MM.1S (cell line): ENCODE data around the gene DCDC1.

Source experiments
- DNase-seq: peaks from one replicate; pipeline ENCODE4 v3.0.0-alpha.2; 2015
- H2AFZ ChIP-seq: fragments of 300-600 bp; sonication (generic); 2 replicates; pipeline ENCODE4 v1.6.0; 2016; ENCODE audit warnings: antibody characterized with exemption, low read length
- H3F3A ChIP-seq: fragments of 300-600 bp; sonication (generic); 2 replicates; pipeline ENCODE4 v1.6.1; 2016; ENCODE audit warnings: mild to moderate bottlenecking, antibody characterized with exemption, low read length, moderate library complexity, mixed read lengths; ENCODE audit not compliant: insufficient read depth
- H3K27ac ChIP-seq: fragments of 300-600 bp; sonication (generic); 2 replicates; pipeline ENCODE4 v1.5.1; 2016; ENCODE audit warnings: mild to moderate bottlenecking, low read length
- H3K27me3 ChIP-seq: fragments of 300-600 bp; sonication (generic); replicated peaks from 2 replicates; pipeline ENCODE4 v1.6.0; 2016; ENCODE audit warnings: low read length; ENCODE audit not compliant: insufficient read depth
- H3K36me3 ChIP-seq: fragments of 300-600 bp; sonication (generic); replicated peaks from 2 replicates; pipeline ENCODE4 v1.6.1; 2016; ENCODE audit warnings: mild to moderate bottlenecking, low read length, mixed read lengths; ENCODE audit not compliant: insufficient read depth
- H3K4me1 ChIP-seq: fragments of 300-600 bp; sonication (generic); 2 replicates; pipeline ENCODE4 v1.6.1; 2016; ENCODE audit warnings: low read length, mixed read lengths
- H3K4me2 ChIP-seq: fragments of 300-600 bp; sonication (generic); 2 replicates; pipeline ENCODE4 v1.6.0; 2016; ENCODE audit warnings: low read depth, low read length
- H3K4me3 ChIP-seq: fragments of 300-600 bp; sonication (generic); 2 replicates; pipeline ENCODE4 v1.5.1; 2016; ENCODE audit warnings: low read length, mixed read lengths
- H3K79me2 ChIP-seq: fragments of 300-600 bp; sonication (generic); 2 replicates; pipeline ENCODE4 v1.6.1; 2016; ENCODE audit warnings: mixed run types, low read length, mixed read lengths
- H3K9ac ChIP-seq: fragments of 300-600 bp; sonication (generic); 2 replicates; pipeline ENCODE4 v1.6.1; 2016; ENCODE audit warnings: low read length, mixed read lengths
- H3K9me2 ChIP-seq: fragments of 300-600 bp; sonication (generic); replicated peaks from 2 replicates; pipeline ENCODE4 v1.6.1; 2016; ENCODE audit warnings: mild to moderate bottlenecking, low read length, mixed read lengths; ENCODE audit not compliant: insufficient read depth
- H3K9me3 ChIP-seq: fragments of 300-600 bp; sonication (generic); replicated peaks from 2 replicates; pipeline ENCODE4 v1.6.1; 2016; ENCODE audit warnings: mild to moderate bottlenecking, low read length, mixed read lengths; ENCODE audit not compliant: insufficient read depth
- H4K20me1 ChIP-seq: fragments of 300-600 bp; sonication (generic); 2 replicates; pipeline ENCODE4 v1.6.1; 2016; ENCODE audit warnings: mild to moderate bottlenecking, low read length, moderate library complexity, mixed read lengths; ENCODE audit not compliant: insufficient read depth
- CTCF ChIP-seq: fragments of 300-600 bp; sonication (generic); IDR thresholded peaks from 2 replicates; pipeline ENCODE4 v1.5.1; 2016; ENCODE audit warnings: antibody characterized with exemption, low read length, mixed read lengths
- EZH2 ChIP-seq: fragments of 300-600 bp; sonication (generic); optimal IDR thresholded peaks from 2 replicates; pipeline ENCODE3; 2017; ENCODE audit warnings: low read depth, mild to moderate bottlenecking, antibody characterized with exemption, low read length, mixed read lengths
- EZH2phosphoT487 ChIP-seq: fragments of 300-600 bp; sonication (generic); IDR thresholded peaks from 2 replicates; pipeline ENCODE4 v1.6.1; 2018; ENCODE audit warnings: antibody characterized with exemption, low read length

The DCDC1 gene

GRCh38 chr11:30893318-30893717 is 476.2 kb downstream of the DCDC1 start:
- Histone ChIP-seq H2AFZ (no peak overlapping the region), H3K27ac (no peak overlapping the region), H3K79me2 (no peaks in the 10 kb centered on the region), H3K36me3 (no peaks in the 10 kb centered on the region), H3K9me3 (no peaks in the 10 kb centered on the region), H3K4me1 (no peaks in the 10 kb centered on the region), H3F3A (no peaks in the 10 kb centered on the region), H3K27me3 (no peaks in the 10 kb centered on the region), H3K9ac (no peak overlapping the region), H3K4me3 (no peak overlapping the region), H4K20me1 (no peaks in the 10 kb centered on the region), H3K4me2 (no peak overlapping the region), H3K9me2 (no peaks in the 10 kb centered on the region)
- no peak for DNase-seq
- TF ChIP-seq EZH2 (no peak), CTCF (no peak)

GRCh38 chr11:30889143-30889794 is 480.3 kb downstream of the DCDC1 start:
- Histone ChIP-seq H3K4me2 (no peak overlapping the region), H3K36me3 (no peaks in the 10 kb centered on the region), H3K4me1 (no peaks in the 10 kb centered on the region), H3K9me3 (no peaks in the 10 kb centered on the region), H2AFZ (no peak overlapping the region), H4K20me1 (no peaks in the 10 kb centered on the region), H3K9ac (no peak overlapping the region), H3K27me3 (no peaks in the 10 kb centered on the region), H3F3A (no peaks in the 10 kb centered on the region), H3K9me2 (no peaks in the 10 kb centered on the region), H3K79me2 (no peaks in the 10 kb centered on the region), H3K27ac (no peak overlapping the region), H3K4me3 (no peak overlapping the region)
- TF ChIP-seq CTCF, result no peak
- no peak for TF ChIP-seq EZH2phosphoT487
- TF ChIP-seq EZH2, result no peak
- no peak for DNase-seq

- TF ChIP-seq CTCF (no peak), EZH2phosphoT487 (no peak), EZH2 (no peak)
- Histone ChIP-seq H3K9me2 (no peaks in the 10 kb centered on the region), H3K27me3 (no peaks in the 10 kb centered on the region), H3K27ac (no peak overlapping the region), H4K20me1 (no peaks in the 10 kb centered on the region), H3K4me1 (no peaks in the 10 kb centered on the region), H3K79me2 (no peaks in the 10 kb centered on the region), H3K9ac (no peak overlapping the region), H2AFZ (no peak overlapping the region), H3F3A (no peaks in the 10 kb centered on the region), H3K9me3 (no peaks in the 10 kb centered on the region), H3K36me3 (no peaks in the 10 kb centered on the region), H3K4me2 (no peak overlapping the region), H3K4me3 (no peak overlapping the region)
- no peak for DNase-seq
Measured at GRCh38 chr11:30879322-30880005, 490.1 kb downstream of the DCDC1 start.
